GM10266 (cell line): ENCODE measurements around the gene GIMAP4.
"Not testable (repeated sequence)": the region's sequence is repeated elsewhere in the genome, so short reads cannot be mapped to it uniquely, and the experiment has no call there.

Experiments
- DNase-seq: peaks from one replicate; pipeline ENCODE4 v3.0.0; 2012; ENCODE audit errors: extremely low spot score
- TF ChIP-seq, protein P1 (sequence below): IDR thresholded peaks from 2 replicates; pipeline ENCODE4 v1.5.1; 2012; ENCODE audit warnings: mild to moderate bottlenecking, low read depth; ENCODE audit not compliant: control insufficient read depth, insufficient read depth; ENCODE audit errors: missing control alignments

GIMAP4 gene

DNA sequence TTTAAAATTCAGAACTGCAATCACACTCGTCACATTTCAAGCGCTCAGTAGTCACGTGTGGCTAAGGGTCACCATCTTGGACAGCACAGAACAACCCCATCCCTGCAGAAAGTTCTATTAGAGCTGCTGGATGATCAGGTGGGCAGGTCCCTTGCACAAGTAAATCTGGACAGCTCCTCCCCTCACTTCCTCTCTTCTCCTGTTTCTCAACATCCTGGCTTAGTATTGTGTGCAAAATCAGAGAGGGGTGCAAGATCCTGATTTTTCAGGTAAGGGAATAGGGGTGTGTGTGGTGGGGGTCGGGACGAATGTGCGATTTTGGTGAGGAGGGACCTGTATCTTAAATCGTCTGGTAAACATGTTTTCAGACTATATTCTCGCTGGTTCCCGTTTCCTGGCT is at the start of gene GIMAP4:
Gene GIMAP4, plus strand, starts transcription at position 222 of the 400 bp plus-strand sequence. CDS start 2,512 bp downstream, outside the sequence.
- DNase-seq = no peak
- TF ChIP-seq, protein P1, sequence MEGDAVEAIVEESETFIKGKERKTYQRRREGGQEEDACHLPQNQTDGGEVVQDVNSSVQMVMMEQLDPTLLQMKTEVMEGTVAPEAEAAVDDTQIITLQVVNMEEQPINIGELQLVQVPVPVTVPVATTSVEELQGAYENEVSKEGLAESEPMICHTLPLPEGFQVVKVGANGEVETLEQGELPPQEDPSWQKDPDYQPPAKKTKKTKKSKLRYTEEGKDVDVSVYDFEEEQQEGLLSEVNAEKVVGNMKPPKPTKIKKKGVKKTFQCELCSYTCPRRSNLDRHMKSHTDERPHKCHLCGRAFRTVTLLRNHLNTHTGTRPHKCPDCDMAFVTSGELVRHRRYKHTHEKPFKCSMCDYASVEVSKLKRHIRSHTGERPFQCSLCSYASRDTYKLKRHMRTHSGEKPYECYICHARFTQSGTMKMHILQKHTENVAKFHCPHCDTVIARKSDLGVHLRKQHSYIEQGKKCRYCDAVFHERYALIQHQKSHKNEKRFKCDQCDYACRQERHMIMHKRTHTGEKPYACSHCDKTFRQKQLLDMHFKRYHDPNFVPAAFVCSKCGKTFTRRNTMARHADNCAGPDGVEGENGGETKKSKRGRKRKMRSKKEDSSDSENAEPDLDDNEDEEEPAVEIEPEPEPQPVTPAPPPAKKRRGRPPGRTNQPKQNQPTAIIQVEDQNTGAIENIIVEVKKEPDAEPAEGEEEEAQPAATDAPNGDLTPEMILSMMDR = no peak

- TF ChIP-seq, protein P1 = no peak
- no peak for DNase-seq
These were observed 47.9 kb upstream of the GIMAP4 start for GRCh38 chr7:150519310-150519709.

DNA sequence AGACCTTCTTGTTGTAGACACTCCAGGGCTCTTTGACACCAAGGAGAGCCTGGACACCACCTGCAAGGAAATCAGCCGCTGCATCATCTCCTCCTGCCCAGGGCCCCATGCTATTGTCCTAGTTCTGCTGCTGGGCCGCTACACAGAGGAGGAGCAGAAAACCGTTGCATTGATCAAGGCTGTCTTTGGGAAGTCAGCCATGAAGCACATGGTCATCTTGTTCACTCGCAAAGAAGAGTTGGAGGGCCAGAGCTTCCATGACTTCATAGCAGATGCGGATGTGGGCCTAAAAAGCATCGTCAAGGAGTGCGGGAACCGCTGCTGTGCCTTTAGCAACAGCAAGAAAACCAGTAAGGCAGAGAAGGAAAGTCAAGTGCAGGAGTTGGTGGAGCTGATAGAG is 47.0 kb upstream of the GIMAP4 start:
- TF ChIP-seq, protein P1 = no peak
- no peak for DNase-seq

GRCh38 chr7:150522931-150523330 is 44.3 kb upstream of the GIMAP4 start:
- DNase-seq = not testable (repeated sequence)

- no peak for DNase-seq
- TF ChIP-seq, protein P1 = no peak
These were observed 43.2 kb upstream of the GIMAP4 start for GRCh38 chr7:150524018-150524417.

DNA sequence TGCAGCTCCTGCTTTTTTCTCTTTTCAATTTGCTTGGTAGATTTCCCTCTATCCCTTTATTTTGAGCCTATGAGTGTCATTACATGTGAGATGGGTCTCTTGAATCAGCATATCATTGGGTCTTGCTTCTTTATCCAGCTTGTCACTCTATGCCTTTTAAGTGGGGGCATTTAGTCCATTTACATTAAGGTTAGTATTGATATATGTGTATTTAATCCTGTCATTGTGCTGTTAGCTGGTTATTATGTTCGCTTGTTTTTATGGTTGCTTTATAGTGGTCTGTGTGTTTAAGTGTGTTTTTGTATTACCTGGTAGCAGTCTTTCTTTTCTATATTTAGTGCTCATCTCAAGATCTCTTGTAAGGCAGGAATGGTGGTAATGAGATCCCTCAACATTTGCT is 35.5 kb upstream of the GIMAP4 start:
- TF ChIP-seq, protein P1 = no peak
- no peak for DNase-seq

DNA sequence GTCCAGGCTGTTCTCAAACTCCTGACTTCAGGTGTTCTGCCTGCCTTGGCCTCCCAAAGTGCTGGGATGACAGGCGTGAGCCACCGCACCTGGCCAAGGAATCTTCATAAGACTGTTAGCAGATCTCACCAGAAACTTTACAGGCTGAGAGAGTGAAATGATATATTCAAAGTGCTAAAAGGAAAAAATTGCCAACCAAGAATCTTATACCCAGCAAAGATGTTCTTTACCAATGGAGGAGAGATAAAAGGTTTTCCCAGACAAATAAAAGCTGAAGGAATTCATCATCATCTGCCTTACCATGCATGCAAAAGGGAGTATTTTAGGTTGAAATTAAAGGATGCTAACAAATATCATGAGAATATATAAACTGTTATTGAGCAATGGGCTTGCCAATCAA is 28.9 kb upstream of the GIMAP4 start:
- no peak for DNase-seq
- TF ChIP-seq, protein P1 = no peak

DNA sequence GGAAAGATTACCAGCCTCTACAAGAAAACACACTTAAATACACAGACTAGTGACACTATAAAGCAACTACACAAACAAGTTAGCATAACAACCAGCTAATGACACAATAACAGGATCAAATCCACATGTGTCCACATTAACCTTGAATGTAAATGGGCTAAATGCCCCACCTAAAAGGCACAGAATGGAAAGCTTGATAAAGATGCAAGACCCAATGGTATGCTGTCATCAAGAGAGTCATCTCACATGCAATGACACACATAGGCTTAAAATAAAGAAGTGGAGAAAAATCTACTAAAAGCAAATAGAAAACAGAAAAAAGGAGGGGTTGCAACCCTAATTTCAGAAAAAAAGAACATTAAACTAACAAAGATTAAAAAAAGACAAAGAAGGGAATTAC is 14.0 kb upstream of the GIMAP4 start:
- TF ChIP-seq, protein P1 = no peak
- DNase-seq = no peak
